COLO668 (cell line): ENCODE data around the gene TMEM163.
"Not testable (repeated sequence)": the region's sequence is repeated elsewhere in the genome, so short reads cannot be mapped to it uniquely, and the experiment has no call there.

ENCODE experiments used
- DNase-seq: peaks from one replicate; lab custom pipeline; 2025; ENCODE audit not compliant: unreplicated experiment; lab: John Stamatoyannopoulos, UW

Gene TMEM163

DNA sequence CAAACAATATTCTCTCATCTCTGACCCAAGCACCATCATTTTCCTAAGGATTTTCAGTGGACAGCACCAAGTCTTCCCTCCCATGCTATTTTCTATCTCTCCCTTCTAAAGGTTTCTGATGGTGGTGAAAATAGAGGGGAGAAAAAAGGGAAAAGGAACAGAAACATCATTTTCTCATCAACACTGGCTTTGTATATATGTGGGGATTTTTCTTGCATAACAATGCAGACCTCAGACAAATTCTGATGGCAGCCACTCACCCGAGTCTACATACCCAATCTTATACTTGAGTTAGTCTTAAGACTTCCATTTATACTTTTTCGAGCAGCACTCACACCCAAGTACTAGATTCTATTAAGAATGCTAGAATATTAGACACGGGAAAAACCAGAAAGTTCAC, 95.8 kb downstream of the TMEM163 start:
- no peak for DNase-seq

DNA sequence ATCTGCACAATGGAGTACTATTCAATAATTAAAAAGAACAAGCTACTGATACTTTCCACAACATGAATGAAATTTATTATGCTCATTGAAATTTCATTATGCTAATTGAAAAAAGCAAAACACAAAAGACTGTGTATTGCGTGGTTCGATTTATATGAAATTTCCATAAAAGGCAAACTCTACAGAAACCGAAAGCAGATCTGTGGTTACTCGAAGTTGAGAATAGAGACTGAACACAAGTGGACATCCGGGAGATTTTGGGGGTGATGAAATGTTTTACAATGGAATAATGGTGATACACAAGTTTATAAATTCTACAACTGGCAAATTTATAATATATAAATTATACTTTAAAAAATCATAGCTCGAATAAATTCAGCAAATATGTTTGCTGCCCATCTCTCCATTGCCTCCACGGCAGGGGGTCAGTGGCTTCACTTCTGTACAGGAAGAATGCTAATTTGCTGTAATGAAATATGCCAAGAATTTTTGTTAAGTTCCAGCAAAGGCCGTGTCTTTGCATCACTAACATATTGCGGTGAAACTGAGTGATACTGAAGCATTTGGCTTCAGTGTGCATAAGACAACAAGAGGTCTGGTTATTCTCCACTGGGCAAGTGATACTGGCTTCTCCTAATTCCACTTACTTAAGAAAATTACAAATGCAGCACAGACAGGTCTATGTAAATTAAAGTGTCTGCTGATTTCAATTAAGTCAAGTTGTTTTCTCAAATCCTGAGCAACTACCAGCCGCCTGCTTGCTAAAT, 96.7 kb downstream of the TMEM163 start:
- no peak for DNase-seq

DNA sequence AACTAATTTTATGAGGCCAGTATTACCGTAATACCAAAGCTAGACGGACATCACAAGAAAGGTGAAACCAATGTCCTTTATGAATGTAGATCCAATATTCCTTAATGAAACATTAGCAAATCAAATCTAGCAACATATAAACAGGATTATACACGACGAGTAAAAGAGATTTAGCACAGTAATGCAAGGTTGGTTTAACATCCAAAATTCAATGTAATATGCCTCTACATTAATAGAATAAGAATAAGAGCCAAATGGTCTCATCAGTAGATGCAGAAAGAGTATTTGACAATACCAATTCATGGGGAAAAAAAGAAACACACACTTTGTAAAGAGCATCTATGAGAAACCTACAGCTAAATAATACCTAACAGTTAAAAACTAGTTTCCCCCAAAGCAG, 99.5 kb downstream of the TMEM163 start:
- DNase-seq: no peak

DNA sequence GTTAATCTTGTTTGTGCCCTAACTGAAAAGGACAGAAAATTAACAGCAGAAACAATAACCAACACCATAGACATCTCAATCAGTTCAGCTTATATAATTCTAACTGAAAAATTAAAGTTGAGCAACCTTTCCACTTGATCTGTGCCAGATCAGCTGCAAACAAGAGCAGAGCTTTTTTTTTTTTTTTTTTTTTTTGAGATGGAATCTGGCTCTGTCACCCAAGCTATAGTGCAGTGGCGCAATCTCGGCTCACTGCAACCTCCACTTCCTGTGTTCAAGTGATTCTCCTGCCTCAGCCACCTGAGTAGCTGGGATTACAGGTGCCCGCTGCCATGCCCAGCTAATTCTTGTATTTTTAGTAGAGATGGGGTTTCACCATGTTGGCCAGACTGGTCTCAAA, 103.3 kb downstream of the TMEM163 start:
- not testable (repeated sequence) for DNase-seq

DNA sequence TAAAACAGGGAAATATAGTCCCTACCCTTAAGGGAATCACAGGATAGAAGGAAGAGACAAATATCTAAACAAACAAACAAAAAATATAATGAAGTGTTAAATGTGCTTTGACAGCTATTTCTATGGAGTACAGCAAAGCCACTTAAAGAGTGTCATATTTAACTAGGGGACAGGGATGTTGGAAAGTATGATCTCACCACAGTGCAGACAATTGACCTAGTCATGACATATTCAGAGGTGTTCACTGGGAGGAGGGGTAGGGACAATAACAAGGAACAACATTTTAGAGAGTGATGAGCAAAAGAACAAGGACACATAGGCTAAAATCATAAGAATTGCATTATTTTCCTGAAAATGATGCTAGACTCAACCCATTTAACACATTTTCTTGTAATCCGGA, 107.5 kb downstream of the TMEM163 start:
- DNase-seq: no peak

DNA sequence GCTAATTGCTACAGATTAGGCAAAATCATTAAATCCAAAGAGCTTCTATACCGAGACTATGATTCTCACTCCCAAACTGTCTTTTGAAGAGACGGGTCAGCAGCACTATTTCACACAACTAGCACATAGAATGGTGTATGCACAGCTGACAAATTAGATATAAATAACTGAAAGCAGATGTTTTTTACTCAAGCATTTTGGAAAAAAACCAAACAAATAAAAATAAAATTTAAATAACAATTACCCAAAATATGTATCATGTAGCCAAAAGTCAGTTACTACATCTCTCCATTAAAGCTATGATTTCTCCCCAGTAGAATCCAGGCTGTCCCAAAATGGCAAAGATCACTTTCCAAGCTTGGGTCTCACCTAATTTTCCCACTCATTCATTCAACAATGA, 107.9 kb downstream of the TMEM163 start:
- DNase-seq: no peak

DNA sequence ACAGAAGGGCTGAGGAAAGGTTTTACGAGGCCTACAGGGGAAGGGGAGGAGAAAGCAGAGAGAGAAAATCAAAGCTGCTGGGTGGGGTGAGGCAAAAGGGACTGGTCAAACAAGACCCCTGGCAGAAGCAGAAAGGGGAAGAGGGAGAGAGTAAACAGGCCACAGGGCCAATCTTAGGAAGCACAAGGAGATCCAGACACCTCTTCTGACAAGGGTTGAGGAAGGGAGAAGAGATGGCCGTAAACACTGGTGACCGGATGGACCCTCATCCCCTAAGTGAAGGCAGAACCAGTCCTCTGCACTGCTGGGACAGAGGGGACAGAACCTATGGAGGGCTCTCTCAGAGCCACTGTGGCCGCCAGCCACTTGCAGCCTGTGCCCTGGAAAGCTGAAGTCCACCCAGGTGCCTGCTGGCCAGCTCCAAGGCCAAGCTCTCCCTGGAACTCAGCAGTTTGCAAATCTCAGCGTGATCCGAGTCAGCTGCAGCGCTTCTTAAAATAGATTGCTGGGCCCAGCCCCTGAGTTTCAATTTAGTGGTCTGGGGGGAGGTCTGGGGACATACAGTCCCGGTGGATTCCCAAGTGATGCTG, 108.8 kb downstream of the TMEM163 start:
- no peak for DNase-seq

DNA sequence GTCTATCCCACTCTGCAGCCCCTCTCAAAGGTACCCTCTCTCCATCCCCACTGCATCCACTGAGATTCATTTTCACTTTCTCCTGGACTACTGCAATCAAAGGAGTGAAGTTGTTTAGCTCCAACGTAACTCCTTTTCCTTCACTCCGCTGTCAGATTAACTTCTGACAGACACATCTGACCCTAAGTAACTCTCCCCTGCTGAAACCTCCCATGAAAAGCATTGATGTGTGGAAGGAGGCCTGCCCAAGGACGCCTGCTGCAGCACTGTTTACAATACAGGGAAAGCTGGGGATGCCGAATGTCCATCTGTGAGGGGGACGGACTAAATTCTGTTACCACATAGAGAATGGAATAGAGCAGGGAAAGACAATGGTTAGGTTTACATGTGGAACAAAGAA, 114.8 kb downstream of the TMEM163 start:
- DNase-seq: no peak

DNA sequence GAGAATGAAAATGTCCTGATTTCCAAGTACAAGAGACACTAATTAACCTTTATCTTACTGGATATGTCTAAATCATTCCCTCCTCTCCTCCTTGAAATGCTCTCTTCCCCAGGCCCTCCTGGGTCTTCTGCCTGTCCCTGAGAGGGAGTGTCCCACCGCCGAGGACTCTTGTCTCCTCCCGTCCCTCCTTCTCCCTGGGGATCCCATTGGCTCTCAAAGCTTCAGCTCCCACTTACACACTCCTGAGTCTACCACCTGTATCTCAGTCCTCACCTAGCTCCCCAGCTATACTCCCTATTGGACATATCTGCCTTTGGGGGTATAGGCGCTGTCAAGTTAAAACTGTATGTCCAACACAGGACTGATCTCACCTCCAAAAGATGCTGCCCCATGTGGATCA, 116.1 kb downstream of the TMEM163 start:
- DNase-seq: no peak

DNA sequence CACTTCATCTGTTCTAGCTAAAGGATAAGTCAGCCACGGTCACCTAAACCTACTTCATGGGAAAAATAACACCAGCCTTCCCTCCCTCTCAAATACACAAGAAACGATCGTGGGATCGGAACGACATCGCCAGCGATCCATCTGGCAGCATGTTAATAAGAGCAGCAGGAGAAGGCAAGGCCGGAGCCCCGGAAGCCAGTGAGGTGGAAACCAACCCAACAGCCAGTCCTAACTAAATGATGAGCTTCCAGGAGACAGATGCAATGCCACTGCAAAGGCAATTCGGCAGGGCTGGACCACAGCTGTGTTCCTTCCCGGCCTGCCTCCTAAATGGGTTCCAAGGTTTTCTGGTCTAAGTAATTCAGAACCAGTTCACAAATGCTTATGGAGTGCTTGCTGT, 117.5 kb downstream of the TMEM163 start:
- no peak for DNase-seq

DNA sequence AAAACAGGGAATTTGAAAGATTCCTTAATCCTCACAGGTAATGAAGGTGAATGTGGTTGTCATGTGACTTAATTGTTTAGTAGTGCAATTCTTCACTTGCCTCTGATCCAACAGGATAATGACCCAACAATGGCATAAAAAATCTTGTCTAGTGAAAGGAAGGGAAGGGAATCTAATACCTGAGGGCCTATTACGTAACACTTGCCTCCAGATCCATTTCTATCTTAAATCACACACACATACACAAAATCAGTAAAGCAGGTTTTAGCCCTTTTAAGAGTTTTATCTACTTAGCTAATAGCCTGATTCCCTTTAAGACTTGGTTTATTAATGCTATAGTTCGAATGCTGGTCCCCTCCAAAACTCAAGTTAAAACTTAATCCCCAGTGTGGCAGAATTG, 118.6 kb downstream of the TMEM163 start:
- DNase-seq: no peak

DNA sequence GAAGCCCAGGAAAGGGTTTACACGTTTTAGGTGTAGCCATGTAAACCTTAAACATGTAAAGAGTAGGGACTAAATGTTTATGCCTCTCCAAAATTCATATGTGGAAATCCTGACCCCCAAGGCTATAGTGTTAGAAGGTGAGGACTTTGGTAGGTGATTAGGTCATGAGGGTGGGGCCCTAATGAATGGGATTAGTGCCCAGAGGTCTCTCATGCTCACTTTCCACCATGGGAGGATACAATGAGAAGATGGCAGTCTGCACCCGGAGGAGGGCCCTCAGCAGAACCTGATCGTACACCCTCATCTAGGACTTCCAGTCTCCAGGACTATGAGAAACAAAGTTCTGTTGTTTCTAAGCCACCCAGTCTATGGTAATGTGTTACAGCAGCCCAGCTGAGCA, 119.6 kb downstream of the TMEM163 start:
- DNase-seq: no peak

DNA sequence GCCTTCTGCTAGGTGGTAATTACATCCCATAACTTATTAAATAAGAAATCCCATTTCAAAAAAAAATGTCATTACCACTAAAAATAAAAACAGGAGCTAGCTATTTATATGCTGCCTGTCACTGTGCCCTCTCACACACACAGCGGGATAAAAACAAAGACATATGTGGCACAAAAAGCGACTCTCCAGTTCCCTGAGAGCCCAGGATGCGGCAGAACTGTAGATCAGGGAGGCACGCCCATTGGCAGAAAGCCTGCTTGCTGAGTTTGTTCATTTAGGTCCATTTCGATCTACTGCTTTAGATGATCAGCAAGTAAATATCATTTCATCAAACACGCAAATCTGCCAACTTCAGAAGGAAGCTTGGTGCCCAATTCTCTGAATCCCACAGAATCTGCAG, 124.4 kb downstream of the TMEM163 start:
- no peak for DNase-seq

DNA sequence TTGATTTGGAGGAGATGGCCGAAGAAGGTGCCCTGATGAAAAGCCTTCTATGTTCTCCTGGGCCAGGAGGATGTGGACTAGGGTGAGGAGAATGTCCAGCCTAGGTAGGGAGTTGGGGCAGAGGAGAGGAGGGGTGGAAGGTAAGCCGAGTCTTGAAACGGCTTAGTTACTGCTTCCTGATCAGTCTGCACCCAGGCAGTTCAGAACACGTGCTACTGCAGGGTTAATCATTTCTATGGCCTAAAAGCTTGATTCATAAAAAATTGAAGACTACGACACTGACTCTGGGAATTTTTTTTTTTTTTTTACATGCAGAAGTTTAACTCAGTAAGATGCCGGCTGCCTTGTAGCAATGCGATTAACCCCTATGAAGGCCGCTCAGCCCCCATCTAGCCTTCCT, 125.3 kb downstream of the TMEM163 start:
- no peak for DNase-seq

DNA sequence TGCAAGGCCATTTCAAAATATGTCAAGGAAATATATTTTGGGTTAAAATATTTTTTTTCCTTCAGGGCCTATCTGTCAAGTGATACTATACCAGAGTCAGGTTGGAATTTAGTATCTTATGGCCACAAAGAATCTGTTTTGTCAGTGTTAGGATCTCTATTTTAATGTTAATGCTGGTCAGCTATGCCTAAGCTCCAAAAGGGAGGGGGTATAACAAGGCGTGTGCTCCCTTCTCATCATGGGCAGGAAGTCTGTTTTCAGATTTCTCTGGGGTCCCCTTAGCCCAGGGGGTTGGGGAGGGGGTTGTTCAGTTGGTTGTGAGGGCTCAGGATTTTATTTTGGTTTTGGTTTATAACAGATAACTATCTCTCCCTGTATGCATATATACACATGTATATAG, 126.4 kb downstream of the TMEM163 start:
- no peak for DNase-seq

DNA sequence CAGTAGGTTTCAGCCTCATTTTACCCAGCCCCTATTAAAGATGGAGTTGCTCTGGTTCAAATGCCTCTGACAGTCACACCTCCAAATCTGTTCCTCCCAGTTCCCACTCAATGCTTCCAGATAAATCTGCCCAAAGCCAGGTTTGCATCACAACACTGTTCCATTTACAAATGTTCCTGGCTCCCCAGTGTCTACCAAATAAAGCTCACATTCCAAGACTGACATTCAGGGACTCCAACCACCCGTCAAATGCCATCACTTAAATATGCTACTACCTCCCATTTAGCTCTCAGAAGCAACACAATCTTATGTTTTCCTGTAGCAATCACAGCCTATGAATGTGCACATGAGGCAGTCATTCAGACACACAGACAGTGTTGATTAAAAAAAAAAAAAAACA, 127.3 kb downstream of the TMEM163 start:
- no peak for DNase-seq

DNA sequence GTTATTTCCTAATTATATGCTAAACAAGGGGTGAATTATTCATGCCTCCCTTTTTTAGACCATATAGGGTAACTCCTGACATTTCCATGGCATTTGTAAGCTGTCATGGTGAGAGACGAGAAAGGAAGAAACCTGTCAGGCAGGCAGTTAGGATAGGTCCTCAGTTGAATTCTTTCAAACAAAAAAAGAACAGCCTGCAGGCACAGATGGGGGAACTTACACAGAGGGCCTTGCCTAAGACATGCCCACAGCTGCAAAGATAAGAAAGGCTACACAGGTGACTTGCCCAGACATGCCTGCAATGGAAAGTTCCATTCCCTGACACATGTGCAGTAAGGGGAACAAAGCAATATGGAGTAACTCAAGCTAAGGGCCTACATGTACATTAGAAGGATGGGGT, 128.1 kb downstream of the TMEM163 start:
- no peak for DNase-seq

DNA sequence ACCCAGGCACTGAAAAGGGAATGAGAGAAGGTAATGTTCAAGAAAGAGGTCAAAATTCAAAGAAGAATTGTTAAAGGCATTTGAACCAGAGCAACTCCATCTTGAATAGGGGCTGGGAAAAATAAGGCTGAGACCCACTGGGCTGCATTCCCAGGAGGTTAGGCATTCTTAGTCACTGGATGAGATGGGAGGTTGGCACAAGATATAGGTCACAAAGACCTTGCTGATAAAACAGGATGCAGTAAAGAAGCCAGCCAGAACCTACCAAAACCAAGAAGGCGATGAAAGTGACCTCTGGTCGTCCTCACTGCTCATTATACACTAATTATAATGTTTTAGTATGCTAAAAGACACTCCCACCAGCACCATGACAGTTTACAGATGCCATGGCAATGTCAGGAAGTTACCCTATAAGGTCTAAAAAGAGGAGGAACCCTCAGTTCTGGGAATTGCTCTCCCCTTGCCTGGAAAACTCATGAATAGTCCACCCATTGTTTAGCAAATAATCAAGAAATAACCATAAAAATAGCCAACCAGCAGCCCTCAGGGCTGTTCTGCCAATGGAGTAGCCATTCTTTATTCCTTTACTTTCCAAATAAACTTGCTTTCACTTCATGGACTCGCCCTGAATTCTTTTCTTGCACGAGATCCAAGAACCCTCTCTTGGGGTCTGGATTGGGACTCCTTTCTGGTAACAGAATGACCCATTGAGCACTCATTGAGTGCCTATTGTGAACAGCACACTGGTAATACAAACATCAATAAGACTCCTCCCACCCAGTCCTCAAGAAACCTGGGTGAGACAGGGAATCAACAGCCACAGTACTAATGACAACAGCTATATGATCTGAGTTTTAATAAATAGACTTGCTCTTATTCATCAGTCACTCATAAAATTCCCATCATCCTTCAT, 129.4 kb downstream of the TMEM163 start:
- DNase-seq: not testable (repeated sequence)

DNA sequence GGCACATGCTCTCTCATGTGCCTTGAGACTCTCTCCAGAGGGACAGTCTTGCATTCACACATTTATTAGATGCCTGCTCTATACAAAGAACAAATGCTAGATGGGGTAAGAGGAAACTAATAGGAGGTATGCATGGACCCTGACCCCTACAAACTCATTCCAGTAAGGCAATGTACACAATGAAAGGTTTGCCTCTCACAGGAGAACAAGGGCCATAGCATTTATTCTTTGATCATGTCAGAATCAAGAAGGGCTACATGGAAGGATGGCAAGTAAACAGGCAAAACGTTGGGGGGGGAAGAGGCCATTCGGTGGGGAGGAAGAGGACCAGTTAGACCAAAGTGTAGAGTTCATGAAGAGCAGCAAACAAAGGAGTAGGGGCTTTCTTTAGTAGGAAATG, 130.2 kb downstream of the TMEM163 start:
- DNase-seq: no peak

DNA sequence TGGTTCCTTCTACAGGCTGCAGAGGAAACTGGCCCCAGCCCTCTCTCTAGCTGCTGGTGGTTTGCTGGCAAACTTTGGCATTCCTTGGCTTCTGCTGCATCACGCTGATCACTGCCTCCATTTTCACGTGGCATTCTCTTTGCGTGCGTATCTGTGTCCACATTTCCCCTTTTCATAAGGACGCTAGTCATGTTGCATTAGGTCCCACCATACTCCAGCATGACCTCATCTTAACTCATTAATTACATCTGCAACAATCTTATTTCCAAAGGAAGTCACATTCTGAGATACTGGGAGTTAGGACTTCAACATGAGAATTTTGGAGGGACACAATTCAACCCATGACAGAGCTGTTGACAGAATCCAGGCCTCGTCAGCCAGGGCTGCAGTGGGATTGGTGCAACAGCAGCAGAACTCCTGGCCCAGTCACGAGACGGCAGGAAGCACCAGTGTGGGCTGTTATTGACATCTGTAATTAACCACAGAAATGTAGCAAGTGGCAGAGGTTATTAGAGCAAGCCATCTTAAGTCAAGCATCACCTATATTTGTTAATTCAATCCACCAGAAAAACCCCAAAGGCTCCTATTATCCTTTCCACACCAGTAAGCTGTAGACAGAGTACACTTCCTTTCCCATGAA, 132.4 kb downstream of the TMEM163 start:
- DNase-seq: no peak

DNA sequence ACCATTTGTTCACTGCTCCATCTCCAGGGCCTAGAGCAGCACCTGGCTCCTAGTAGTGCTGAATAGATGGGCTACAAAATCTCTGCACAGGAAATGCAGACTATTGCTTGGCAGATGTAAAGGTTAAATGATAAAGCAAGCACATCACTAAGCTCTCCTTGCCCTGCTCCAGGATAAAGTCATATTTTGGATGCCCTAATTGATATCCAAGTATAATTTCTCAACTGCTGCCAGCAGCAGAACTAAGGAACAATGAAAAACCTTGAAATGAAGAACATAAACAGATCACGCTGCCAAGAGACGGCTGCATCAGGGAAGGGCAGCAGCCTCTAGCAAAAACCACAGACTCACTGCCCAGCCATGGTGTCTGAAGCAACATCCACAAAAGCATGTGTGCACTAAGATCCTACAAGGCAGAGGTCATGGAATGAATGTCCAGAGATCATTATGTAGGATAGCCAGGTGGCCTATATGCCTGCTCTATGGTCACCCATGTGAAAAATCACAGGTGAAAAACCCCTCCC, 134.7 kb downstream of the TMEM163 start:
- no peak for DNase-seq
